Muscle layer of duodenum (tissue), 2 donors: ENCODE measurements around the gene ROS1.
"Not testable (repeated sequence)": the region's sequence is repeated elsewhere in the genome, so short reads cannot be mapped to it uniquely, and the experiment has no call there.

Experiments used
- H3K27ac ChIP-seq: one replicate; pipeline ENCODE4 v1.7.0; 2013; ENCODE audit warnings: mild to moderate bottlenecking, low read length
- H3K27me3 ChIP-seq: one replicate; pipeline ENCODE4 v1.7.0; 2013; ENCODE audit warnings: low read depth, mild to moderate bottlenecking, control low read depth, low read length
- H3K36me3 ChIP-seq, 2 donors: one replicate each; pipeline ENCODE4 v1.7.0; 2013; ENCODE audit warnings: low read length in 2 of 2, control low read depth in 1 of 2, mild to moderate bottlenecking in 1 of 2; ENCODE audit not compliant: insufficient read depth in 2 of 2, control insufficient read depth in 1 of 2
- H3K4me1 ChIP-seq, 2 donors: one replicate each; pipeline ENCODE4 v1.7.0; 2013; ENCODE audit warnings: low read length in 2 of 2, mild to moderate bottlenecking in 2 of 2, control low read depth in 1 of 2, moderate library complexity in 1 of 2; ENCODE audit not compliant: insufficient read depth in 2 of 2, control insufficient read depth in 1 of 2
- H3K4me3 ChIP-seq, 2 donors: one replicate each; pipeline ENCODE4 v1.7.0; 2013; ENCODE audit warnings: low read length in 2 of 2, low read depth in 1 of 2, mild to moderate bottlenecking in 1 of 2
- H3K9me3 ChIP-seq, 2 donors: one replicate each; pipeline ENCODE4 v1.7.0; 2013; ENCODE audit warnings: low read length in 2 of 2, control low read depth in 1 of 2, mild to moderate bottlenecking in 1 of 2; ENCODE audit not compliant: control insufficient read depth in 1 of 2
- donor health status: healthy.

Gene ROS1

DNA sequence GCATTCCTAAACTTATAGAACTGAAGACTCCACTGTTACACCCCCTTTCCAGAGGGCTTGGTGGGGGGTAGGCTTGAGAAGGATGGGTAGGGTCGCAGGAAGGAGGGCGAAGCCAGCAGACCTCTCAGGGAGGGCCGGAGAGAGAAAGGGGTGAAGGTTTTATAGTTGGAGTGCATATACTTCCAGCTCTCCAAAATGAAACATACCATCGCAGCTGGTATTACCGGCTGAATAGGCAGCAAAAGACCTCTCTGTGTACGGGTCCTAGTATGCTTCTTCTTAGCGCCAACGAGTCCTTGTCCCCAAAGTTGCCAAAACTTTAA lies 161.4 kb downstream of the ROS1 start:
- Histone ChIP-seq H3K4me3 (peak overlapping the region; percentile 59 to 72), H3K4me1 (peaks cover 0 to 22% of the 10 kb centered on the region in 2 donors), H3K27ac (no peak overlapping the region), H3K9me3 (peaks cover 0 to 12% of the 10 kb centered on the region in 2 donors), H3K27me3 (peaks cover 66% of the 10 kb centered on the region), H3K36me3 (no peaks in the 10 kb centered on the region)

DNA sequence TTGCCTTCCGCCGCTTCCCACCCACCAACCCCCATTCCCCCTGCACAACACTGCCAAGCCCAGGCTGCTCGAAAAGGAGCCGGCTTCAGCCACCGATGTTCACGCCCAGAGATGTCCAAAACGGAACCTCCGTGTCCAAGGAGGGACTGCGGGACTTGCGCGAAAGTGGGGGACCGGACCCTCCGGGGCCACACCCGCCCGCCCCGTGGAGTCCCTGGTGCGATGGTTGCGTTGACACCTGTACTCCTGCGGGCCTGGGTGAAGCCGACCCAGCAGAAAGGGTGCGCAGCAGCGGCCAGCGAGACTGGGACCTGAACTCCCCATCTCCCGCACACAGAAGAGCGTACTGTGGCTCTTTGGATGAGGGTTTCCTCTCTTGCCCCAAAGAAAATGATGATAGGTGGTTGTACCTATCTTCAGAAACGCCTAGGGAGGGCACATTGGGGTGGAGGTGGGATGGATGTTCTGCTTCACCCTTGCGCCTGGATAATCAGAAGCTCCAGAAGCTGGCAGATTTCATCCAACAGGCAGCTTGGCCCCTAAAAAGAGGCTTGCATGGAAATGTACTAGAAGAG lies 162.3 kb downstream of the ROS1 start:
- no peaks in the 10 kb centered on the region for H3K36me3 ChIP-seq
- H3K9me3 ChIP-seq, result peaks cover 0 to 8% of the 10 kb centered on the region in 2 donors
- no peak overlapping the region for H3K27ac ChIP-seq
- H3K4me3 ChIP-seq, result no peak overlapping the region
- peaks cover 0 to 22% of the 10 kb centered on the region in 2 donors for H3K4me1 ChIP-seq
- H3K27me3 ChIP-seq, result peaks cover 57% of the 10 kb centered on the region

GRCh38 chr6:117262799-117263198 lies 162.9 kb downstream of the ROS1 start:
- H3K4me3 ChIP-seq, result no peak overlapping the region
- H3K9me3 ChIP-seq, result peaks cover 0 to 4% of the 10 kb centered on the region in 2 donors
- peaks cover 0 to 22% of the 10 kb centered on the region in 2 donors for H3K4me1 ChIP-seq
- H3K36me3 ChIP-seq, result no peaks in the 10 kb centered on the region
- H3K27me3 ChIP-seq, result peaks cover 51% of the 10 kb centered on the region
- H3K27ac ChIP-seq, result no peak overlapping the region

GRCh38 chr6:117253785-117254184 lies 172.0 kb downstream of the ROS1 start:
- Histone ChIP-seq H3K9me3 (peaks cover 0 to 3% of the 10 kb centered on the region in 2 donors), H3K4me3 (no peak overlapping the region), H3K27ac (no peak overlapping the region), H3K36me3 (no peaks in the 10 kb centered on the region), H3K4me1 (no peaks in the 10 kb centered on the region), H3K27me3 (no peaks in the 10 kb centered on the region)

- H3K9me3 ChIP-seq, H3K4me1 ChIP-seq, H3K4me3 ChIP-seq, H3K27me3 ChIP-seq, H3K27ac ChIP-seq, H3K36me3 ChIP-seq: not testable (repeated sequence)
Measured at GRCh38 chr6:117244979-117245378, 180.8 kb downstream of the ROS1 start.

DNA sequence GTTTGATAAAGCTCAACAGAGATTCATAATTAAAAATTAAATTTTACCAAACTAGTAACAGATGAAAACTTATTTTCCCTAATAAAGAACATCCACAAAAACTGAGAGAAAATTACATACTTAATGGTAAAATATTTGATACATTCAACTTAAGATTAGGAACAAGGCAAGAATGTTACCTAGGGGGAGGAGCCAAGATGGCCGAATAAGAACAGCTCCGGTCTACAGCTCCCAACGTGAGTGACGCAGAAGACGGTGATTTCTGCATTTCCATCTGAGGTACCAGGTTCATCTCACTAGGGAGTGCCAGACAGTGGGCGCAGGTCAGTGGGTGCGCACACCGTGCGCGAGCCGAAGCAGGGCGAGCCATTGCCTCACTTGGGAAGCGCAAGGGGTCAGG lies 181.2 kb downstream of the ROS1 start:
- not testable (repeated sequence) for H3K27me3 ChIP-seq, H3K36me3 ChIP-seq

More for the DNA sequence above, 181.2 kb downstream of the ROS1 start:
- not testable (repeated sequence) for H3K4me3 ChIP-seq, H3K4me1 ChIP-seq, H3K9me3 ChIP-seq, H3K27ac ChIP-seq
